KOPT-K1 (cell line): ENCODE measurements around the gene ARRB1.
A peak's percentile ranks its signal among the peaks of the same experiment; 100 is the strongest.
"Not testable (repeated sequence)": the region's sequence is repeated elsewhere in the genome, so short reads cannot be mapped to it uniquely, and the experiment has no call there.

Experiments used
- H3K27ac ChIP-seq: fragments of 200-600 bp; sonication (generic); 2 replicates; pipeline ENCODE4 v1.5.1; 2016; ENCODE audit warnings: antibody characterized with exemption, mild to moderate bottlenecking, low read depth, low read length; ENCODE audit not compliant: poor library complexity, severe bottlenecking
- H3K36me3 ChIP-seq: fragments of 200-600 bp; sonication (generic); 2 replicates; pipeline ENCODE4 v1.5.1; 2017; ENCODE audit warnings: antibody characterized with exemption, mild to moderate bottlenecking, low read length, moderate library complexity; ENCODE audit not compliant: insufficient read depth
- H3K9me3 ChIP-seq: fragments of 200-600 bp; sonication (generic); 2 replicates; pipeline ENCODE4 v1.5.1; 2017; ENCODE audit warnings: antibody characterized with exemption, low read length, mild to moderate bottlenecking; ENCODE audit not compliant: insufficient read depth, poor library complexity, severe bottlenecking

Gene ARRB1

DNA sequence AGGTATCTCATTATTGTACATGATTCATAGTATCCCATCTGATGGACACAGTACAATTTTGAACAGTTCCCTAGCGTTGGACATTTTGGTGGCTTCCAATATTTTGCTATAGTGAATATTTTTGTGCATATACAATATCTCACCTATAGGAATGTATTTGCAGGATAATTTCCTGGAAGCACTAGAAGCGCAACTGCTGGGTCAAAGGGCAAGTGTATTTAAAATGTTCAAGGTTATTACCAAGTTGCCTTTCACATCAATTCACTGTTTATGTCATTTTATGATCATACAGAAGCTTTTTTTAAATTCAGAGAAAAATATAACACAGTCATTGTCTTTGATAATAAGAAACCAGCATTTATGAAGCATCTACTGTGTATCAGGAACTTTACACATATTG is 28.8 kb upstream of the ARRB1 start:
- no peaks in the 10 kb centered on the region for H3K9me3 ChIP-seq
- H3K36me3 ChIP-seq: no peaks in the 10 kb centered on the region
- no peak overlapping the region for H3K27ac ChIP-seq

GRCh38 chr11:75378776-75379175 is 27.3 kb upstream of the ARRB1 start:
- H3K36me3 ChIP-seq, H3K27ac ChIP-seq, H3K9me3 ChIP-seq: not testable (repeated sequence)

DNA sequence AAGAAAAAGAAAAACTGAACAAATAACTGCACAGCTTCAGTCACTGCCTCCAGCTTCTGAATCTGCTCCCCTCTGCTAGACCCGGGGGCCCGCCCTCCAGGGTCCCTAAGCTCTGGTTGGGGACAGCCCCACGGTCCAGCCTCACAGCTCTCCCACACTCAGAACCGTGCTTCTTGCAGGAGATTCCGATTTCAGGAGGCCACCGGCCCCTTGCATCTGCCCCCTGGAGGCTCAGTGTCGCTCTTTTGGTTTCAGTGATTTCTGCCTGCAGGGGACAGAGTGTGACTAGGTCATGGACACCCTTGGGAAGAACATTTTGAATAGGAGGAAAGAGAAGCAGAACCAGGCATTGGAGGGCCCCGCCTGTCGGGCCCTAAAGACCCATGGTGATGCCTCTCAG is 24.7 kb upstream of the ARRB1 start:
- H3K27ac ChIP-seq: no peak overlapping the region

DNA sequence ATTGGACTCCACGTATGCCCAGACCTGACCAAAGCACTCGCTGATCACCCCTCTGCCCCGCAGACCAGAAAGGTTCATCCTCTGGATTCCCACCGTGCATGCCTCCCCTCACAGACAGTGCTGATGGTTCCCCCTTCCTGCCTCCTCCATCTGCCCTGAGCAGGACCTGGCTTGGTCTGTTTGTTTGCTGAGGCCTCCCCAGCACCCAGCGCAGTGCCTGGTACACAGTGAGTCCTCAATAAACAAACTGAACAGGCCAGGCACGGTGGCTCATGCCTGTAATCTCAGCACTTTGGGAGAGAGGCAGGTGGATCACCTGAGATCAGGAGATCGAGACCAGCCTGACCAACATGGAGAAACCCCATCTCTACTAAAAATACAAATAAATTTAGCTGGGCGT is 24.2 kb upstream of the ARRB1 start:
- Histone ChIP-seq H3K36me3 (no peaks in the 10 kb centered on the region), H3K9me3 (no peaks in the 10 kb centered on the region), H3K27ac (no peak overlapping the region)

More for the DNA sequence above, 24.7 kb upstream of the ARRB1 start:
- no peaks in the 10 kb centered on the region for H3K9me3 ChIP-seq
- H3K36me3 ChIP-seq: no peaks in the 10 kb centered on the region

- H3K9me3 ChIP-seq: no peaks in the 10 kb centered on the region
- H3K27ac ChIP-seq: no peak overlapping the region
- no peaks in the 10 kb centered on the region for H3K36me3 ChIP-seq
Measured at GRCh38 chr11:75374646-75375045, 23.2 kb upstream of the ARRB1 start.

DNA sequence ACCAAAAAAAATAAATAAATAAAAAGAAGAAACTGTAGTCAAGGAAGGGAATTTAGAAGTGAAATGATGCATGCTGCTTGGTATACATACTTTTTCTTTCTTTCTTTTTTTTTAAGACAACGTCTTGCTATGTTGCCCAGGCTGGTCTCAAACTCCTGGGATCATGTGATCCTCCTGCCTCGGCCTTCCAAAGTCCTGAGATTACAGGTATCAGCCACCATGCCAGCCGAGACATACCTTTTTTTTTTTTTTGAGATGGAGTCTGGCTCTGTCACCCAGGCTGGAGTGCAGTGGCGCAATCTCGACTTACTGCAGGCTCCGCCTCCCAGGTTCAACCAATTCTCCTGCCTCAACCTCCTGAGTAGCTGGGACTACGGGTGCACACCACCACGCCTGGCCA is 21.7 kb upstream of the ARRB1 start:
- H3K9me3 ChIP-seq: peaks cover 13% of the 10 kb centered on the region
- H3K27ac ChIP-seq: no peak overlapping the region

DNA sequence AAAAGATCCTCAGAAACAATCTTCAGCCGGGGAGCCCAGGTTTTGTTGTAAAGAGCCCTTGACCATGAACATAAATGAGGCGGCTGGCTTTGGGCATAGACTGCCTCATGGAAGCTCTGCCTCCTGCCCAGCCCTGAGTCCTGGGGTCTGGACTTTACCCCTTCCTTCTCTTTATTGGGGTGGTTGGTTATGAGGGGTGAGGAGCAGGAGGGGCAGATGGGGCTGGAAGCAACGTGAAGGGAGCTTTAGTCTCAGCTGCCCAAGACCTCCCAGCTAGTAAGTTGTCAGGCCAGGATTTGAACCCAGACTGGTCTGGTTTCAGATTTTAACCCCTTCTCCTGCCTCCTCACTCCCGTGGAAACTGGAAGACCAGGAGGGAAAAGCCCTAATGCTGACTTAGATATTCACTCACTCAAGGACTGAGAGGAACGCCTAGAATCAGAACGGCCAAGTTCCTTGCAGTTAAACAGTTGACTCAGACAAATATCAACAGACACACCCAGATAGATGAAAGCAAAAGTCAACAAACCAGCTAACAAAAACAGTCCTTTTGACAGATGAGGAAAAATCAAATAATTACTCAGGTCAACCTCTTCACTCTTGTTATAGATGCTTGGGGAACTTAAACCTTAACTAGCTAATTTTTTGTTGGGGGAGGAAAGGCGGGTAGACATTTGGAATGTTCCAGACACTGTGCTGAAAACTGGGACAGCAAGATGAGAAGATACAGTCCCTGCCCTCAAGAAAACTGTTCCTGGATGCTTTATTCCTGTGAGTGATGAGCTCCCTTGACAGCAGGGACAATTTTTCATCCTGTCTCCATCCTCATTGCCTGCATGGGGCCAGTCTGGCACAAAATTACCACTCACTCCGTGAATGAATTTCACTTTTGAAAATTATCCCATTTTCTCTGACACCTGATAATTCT is 20.8 kb upstream of the ARRB1 start:
- H3K36me3 ChIP-seq: no peaks in the 10 kb centered on the region
- H3K27ac ChIP-seq: no peak overlapping the region
- peaks cover 17% of the 10 kb centered on the region for H3K9me3 ChIP-seq

More for the DNA sequence above, 21.7 kb upstream of the ARRB1 start:
- H3K36me3 ChIP-seq: no peaks in the 10 kb centered on the region

GRCh38 chr11:75369560-75370255 is 18.2 kb upstream of the ARRB1 start:
- Histone ChIP-seq H3K9me3 (peaks cover 17% of the 10 kb centered on the region), H3K27ac (peak overlapping the region; percentile 46), H3K36me3 (no peaks in the 10 kb centered on the region)

DNA sequence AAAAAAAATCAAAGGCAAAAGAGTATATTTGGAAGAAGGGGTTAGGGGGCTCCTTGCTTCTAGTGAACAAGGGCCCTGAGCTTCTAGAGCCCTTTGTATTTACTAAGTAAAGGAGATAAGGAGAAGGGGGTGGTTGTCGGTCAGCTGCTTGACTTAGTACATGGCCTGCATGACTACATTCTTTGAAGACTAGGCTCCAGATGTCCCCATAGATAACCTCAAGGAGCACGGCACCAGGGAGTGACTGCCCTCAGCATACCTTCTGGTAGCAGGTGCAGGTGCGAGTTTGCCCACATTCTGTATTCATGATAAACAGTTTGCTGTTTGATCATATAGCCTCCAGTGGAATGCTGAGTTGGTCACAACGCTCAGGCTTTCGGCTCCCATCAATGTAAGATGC is 15.4 kb upstream of the ARRB1 start:
- H3K9me3 ChIP-seq: peaks cover 17% of the 10 kb centered on the region
- H3K36me3 ChIP-seq, H3K27ac ChIP-seq: not testable (repeated sequence)

DNA sequence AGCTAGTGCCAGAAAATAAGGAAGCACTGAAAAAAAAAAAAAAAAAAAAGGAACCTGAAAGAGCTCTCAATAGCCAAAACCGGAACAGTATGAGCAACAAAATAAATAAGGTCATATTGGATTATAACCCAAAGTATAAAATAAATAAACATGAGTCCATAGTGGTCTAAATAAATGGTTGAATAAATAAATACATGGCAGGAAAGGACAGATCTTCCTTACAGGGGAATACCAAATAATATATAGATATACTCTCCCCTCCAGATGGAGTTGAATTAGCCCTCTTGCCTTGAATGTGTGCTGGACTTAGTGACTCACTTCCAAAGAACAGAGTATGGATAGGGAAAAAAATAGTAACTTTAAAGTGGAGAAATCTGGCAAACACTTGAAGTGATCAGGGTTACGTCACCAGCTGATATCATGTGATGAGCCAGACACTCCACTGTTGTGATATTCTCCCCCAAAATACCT is 14.3 kb upstream of the ARRB1 start:
- H3K9me3 ChIP-seq: peaks cover 17% of the 10 kb centered on the region

DNA sequence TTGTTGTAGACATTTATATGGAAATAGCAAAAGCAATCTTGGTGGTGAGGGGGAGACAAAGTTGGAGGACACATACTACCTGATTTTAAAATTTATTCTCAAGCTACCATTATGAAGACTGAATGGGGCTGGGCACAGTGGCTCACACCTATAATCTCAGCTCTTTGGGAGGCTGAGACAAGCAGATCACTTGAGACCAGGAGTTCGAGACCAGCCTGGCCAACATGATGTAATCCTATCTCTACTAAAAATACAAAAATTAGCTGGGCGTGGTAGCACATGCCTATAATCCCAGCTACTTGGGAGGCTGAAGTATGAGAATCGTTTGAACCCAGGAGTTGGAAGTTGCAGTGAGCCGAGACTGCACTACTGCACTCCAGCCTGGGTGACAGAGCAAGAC is 10.8 kb upstream of the ARRB1 start:
- not testable (repeated sequence) for H3K9me3 ChIP-seq, H3K27ac ChIP-seq, H3K36me3 ChIP-seq

More for the DNA sequence above, 14.3 kb upstream of the ARRB1 start:
- no peak overlapping the region for H3K27ac ChIP-seq
- H3K36me3 ChIP-seq: no peaks in the 10 kb centered on the region

DNA sequence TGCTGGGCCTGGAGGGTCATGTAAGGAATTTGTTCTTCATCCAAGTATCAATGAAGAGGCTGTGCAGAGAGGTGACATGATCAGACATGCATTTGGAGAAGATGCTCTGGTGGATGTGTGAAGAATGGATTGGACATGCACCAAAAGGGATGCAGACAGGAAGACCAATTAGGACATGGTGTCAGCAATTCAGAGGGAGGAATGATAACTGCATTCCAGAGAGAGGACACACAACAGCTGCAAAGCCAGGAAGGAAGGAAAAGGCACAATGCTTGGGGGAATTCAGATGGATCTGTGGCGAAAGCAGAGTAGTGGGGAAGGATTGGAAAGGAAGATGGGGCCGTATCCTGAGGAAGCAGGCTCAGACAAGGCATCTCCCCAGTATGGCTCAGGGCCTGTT is 5.2 kb upstream of the ARRB1 start:
- H3K9me3 ChIP-seq: no peaks in the 10 kb centered on the region
- no peak overlapping the region for H3K27ac ChIP-seq
- no peaks in the 10 kb centered on the region for H3K36me3 ChIP-seq

DNA sequence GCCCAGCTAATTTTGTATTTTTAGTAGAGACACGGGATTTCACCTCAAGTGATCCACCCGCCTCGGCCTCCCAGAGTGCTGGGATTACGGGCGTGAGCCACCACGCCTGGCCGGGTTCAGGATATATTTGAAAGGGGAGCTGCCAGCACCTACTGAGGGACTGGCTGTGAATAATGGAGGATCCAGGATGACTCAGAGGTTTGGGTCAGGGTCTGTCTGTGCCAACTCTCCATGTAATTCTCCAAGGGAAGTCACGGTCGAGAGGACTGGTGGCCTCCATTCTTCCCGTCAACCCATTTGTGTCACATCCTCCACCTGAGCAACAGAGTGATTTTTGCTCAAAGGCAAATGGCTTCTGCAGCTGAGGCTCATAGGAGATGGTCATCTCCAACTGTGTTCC is 3.6 kb upstream of the ARRB1 start:
- no peaks in the 10 kb centered on the region for H3K9me3 ChIP-seq
- no peak overlapping the region for H3K27ac ChIP-seq
- H3K36me3 ChIP-seq: no peaks in the 10 kb centered on the region

DNA sequence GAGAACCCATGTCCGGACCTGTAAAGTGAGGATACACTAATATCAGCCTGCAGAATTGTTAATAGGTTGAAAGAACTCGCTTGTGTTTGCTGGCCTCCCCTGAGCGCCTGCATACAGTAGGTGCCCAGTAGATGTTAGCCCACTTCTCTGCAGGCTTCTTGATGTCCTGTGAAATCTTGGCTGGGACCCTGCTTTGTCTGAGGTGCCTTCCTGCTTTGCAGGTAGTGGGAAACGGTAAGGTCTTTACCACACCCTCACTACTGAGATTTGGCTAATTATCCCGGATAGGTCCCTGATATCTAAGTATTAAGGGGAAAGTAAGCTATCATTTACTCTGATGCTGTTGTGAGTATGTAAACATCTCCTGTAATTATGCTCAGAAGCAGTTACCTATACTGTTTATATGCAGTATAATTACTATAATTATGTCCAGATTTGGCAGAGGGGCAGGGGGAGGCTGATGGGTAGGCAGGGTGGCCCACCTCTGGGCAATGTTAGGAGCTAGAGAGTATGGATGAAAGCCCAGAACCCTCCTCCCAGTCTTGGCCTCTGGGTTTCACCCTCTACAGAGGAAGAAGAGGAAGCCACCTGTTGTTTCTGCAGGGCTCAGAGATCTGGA is 1.2 kb upstream of the ARRB1 start:
- Histone ChIP-seq H3K9me3 (no peaks in the 10 kb centered on the region), H3K36me3 (no peaks in the 10 kb centered on the region), H3K27ac (peak overlapping the region; percentile 77)
